B cell (primary cell): ENCODE results near the gene HBQ1.

Experiments
- CTCF ChIP-seq: fragments of 200-600 bp; IDR thresholded peaks from one replicate; pipeline ENCODE4 v1.8.0; 2022; ENCODE audit warnings: antibody characterized with exemption, mild to moderate bottlenecking
- EZH2 ChIP-seq: IDR thresholded peaks from 2 replicates; pipeline ENCODE4 v1.6.1; 2012; ENCODE audit warnings: borderline replicate concordance, low read depth, mild to moderate bottlenecking, moderate library complexity, low read length; ENCODE audit not compliant: insufficient read depth, poor library complexity, severe bottlenecking

GRCh38 chr16:167122-167690 is 13.1 kb upstream of the HBQ1 start:
- TF ChIP-seq CTCF (no peak), EZH2 (no peak)
